Measurements from ENCODE around the gene NR3C2.
A peak's percentile ranks its signal among the peaks of the same experiment; 100 is the strongest.

The NR3C2 gene

GRCh38 chr4:148120216-148120615 lies 322.0 kb downstream of the NR3C2 start:
- DNase-seq (ENCODE audit: low read depth) = no peak
- TF ChIP-seq, protein P1, sequence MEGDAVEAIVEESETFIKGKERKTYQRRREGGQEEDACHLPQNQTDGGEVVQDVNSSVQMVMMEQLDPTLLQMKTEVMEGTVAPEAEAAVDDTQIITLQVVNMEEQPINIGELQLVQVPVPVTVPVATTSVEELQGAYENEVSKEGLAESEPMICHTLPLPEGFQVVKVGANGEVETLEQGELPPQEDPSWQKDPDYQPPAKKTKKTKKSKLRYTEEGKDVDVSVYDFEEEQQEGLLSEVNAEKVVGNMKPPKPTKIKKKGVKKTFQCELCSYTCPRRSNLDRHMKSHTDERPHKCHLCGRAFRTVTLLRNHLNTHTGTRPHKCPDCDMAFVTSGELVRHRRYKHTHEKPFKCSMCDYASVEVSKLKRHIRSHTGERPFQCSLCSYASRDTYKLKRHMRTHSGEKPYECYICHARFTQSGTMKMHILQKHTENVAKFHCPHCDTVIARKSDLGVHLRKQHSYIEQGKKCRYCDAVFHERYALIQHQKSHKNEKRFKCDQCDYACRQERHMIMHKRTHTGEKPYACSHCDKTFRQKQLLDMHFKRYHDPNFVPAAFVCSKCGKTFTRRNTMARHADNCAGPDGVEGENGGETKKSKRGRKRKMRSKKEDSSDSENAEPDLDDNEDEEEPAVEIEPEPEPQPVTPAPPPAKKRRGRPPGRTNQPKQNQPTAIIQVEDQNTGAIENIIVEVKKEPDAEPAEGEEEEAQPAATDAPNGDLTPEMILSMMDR (IDR thresholded peaks at IDR 0.05; ENCODE audit: control insufficient read depth, insufficient read depth, low read depth, low read length, missing control alignments) = no peak
- H3K4me3 ChIP-seq (ENCODE audit: control insufficient read depth, low read depth, low read length) = no peak overlapping the region

DNA sequence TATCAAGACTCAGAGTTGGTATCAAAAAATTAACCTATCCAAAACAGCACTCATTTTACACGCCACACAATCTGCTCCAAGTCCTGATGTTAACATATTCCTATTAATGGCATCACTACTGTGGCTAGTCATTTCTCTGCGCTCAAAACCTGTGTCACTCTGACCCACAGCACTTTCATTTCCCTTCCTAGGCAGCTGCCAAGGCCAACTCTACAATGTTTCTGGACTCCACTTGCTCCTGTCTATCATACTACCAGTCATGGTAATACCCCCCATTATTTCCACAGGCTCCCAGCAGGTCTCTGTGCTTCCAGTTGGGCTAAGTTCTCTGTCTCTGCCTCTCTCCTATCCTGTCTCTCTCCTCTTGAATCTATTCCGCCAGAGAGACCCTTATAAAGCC lies 323.6 kb downstream of the NR3C2 start:
- TF ChIP-seq, protein P1 (IDR thresholded peaks at IDR 0.05; ENCODE audit: control insufficient read depth, insufficient read depth, low read depth, low read length, missing control alignments) = no peak
- no peak for DNase-seq (ENCODE audit: low read depth)
- no peak overlapping the region for H3K4me3 ChIP-seq (ENCODE audit: control insufficient read depth, low read depth, low read length)

- no peak overlapping the region for H3K4me3 ChIP-seq (ENCODE audit: control insufficient read depth, low read depth, low read length)
- DNase-seq (ENCODE audit: low read depth) = no peak
- TF ChIP-seq, protein P1 (IDR thresholded peaks at IDR 0.05; ENCODE audit: control insufficient read depth, insufficient read depth, low read depth, low read length, missing control alignments) = no peak
Observed at GRCh38 chr4:148118179-148118578, 324.0 kb downstream of the NR3C2 start.

GRCh38 chr4:148116969-148117368 lies 325.2 kb downstream of the NR3C2 start:
- TF ChIP-seq, protein P1 (IDR thresholded peaks at IDR 0.05; ENCODE audit: control insufficient read depth, insufficient read depth, low read depth, low read length, missing control alignments) = no peak
- no peak overlapping the region for H3K4me3 ChIP-seq (ENCODE audit: control insufficient read depth, low read depth, low read length)

DNA sequence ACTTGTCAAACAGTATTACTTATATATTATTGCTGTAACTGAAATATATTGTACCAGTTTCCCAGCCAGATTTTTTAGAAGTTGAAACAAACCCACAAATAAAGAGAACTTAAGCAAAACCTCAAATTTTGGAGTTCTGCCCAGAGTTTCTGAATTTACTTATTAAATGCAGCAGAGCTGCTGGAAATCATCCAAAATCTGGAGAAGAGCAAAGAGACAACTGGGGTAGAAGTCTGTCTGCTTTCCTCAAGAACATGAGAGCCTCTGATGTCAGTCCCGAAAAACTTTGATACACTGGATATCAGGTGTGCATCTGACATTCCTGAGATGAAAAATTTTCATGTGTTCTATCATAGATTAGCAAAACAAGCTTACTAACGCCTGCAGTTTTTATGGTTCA lies 325.9 kb downstream of the NR3C2 start:
- TF ChIP-seq, protein P1 (IDR thresholded peaks at IDR 0.05; ENCODE audit: control insufficient read depth, insufficient read depth, low read depth, low read length, missing control alignments) = no peak
- peak; percentile 44 for DNase-seq (ENCODE audit: low read depth)
- no peak overlapping the region for H3K4me3 ChIP-seq (ENCODE audit: control insufficient read depth, low read depth, low read length)

More at GRCh38 chr4:148116969-148117368, 325.2 kb downstream of the NR3C2 start:
- DNase-seq (ENCODE audit: low read depth) = no peak

GRCh38 chr4:148114436-148114835 lies 327.8 kb downstream of the NR3C2 start:
- DNase-seq (ENCODE audit: low read depth) = no peak
- TF ChIP-seq, protein P1 (IDR thresholded peaks at IDR 0.05; ENCODE audit: control insufficient read depth, insufficient read depth, low read depth, low read length, missing control alignments) = no peak
- no peak overlapping the region for H3K4me3 ChIP-seq (ENCODE audit: control insufficient read depth, low read depth, low read length)
